Type B pancreatic cell (in vitro differentiated cells): ENCODE results near the gene SPDYC. TPM values are rescaled to one million over a fixed set of nuclear protein-coding genes. Genes with fewer than 3 reads are reported as not detected.

Experiments used
- DNase-seq: peaks from one replicate; pipeline ENCODE4 v3.0.0; 2021; ENCODE audit warnings: mixed read lengths; ENCODE audit not compliant: unreplicated experiment; ENCODE audit errors: extremely low spot score
- H3K27ac Mint-ChIP-seq: 2 replicates; pipeline ENCODE4 v1.8.0; 2021; ENCODE audit warnings: mild to moderate bottlenecking, mixed read lengths
- H3K27me3 Mint-ChIP-seq: 2 replicates; pipeline ENCODE4 v1.8.0; 2021; ENCODE audit warnings: mixed read lengths
- H3K36me3 Mint-ChIP-seq: 2 replicates; pipeline ENCODE4 v1.8.0; 2021; ENCODE audit warnings: mixed read lengths
- H3K4me1 Mint-ChIP-seq: one replicate; pipeline ENCODE4 v1.8.0; 2021; ENCODE audit warnings: mixed read lengths; ENCODE audit not compliant: unreplicated experiment
- H3K4me3 Mint-ChIP-seq: 2 replicates; pipeline ENCODE4 v1.8.0; 2021; ENCODE audit warnings: mild to moderate bottlenecking, mixed read lengths
- H3K9me3 Mint-ChIP-seq: 2 replicates; pipeline ENCODE4 v1.8.0; 2021; ENCODE audit warnings: mixed read lengths
- CTCF ChIP-seq: fragments of 200-600 bp; sonication (generic); conservative IDR thresholded peaks from 2 replicates; pipeline ENCODE4 v1.5.0; 2021; ENCODE audit warnings: antibody characterized with exemption, mild to moderate bottlenecking
- total RNA-seq: library from RNA; stranded (reverse); gene quantifications from 2 replicates; pipeline ENCODE4 v1.2.1, GENCODE V29; 2021; ENCODE audit warnings: low replicate concordance

Gene SPDYC
- total RNA-seq, 1 donor from 2014 or later = not detected

GRCh38 chr11:65214212-65214845, 44.3 kb downstream of the SPDYC start:
- no peaks in the 10 kb centered on the region for H3K9me3 Mint-ChIP-seq
- H3K36me3 Mint-ChIP-seq = peaks cover 5% of the 10 kb centered on the region
- no peaks in the 10 kb centered on the region for H3K27me3 Mint-ChIP-seq
- DNase-seq = no peak
- no peak overlapping the region for H3K4me3 Mint-ChIP-seq
- H3K4me1 Mint-ChIP-seq = peaks cover 14% of the 10 kb centered on the region
- no peak for TF ChIP-seq CTCF
- H3K27ac Mint-ChIP-seq = no peak overlapping the region

- peaks cover 21% of the 10 kb centered on the region for H3K4me1 Mint-ChIP-seq
Measured at GRCh38 chr11:65215441-65216076, 45.5 kb downstream of the SPDYC start.

GRCh38 chr11:65216830-65217229, 46.8 kb downstream of the SPDYC start:
- Mint-ChIP-seq H3K9me3 (no peaks in the 10 kb centered on the region), H3K27me3 (no peaks in the 10 kb centered on the region), H3K36me3 (peaks cover 5% of the 10 kb centered on the region), H3K4me3 (no peak overlapping the region), H3K27ac (no peak overlapping the region), H3K4me1 (peaks cover 21% of the 10 kb centered on the region)
- DNase-seq = peak; percentile 53
- peak; percentile 36 for TF ChIP-seq CTCF

More at GRCh38 chr11:65215441-65216076, 45.5 kb downstream of the SPDYC start:
- Mint-ChIP-seq H3K36me3 (peaks cover 5% of the 10 kb centered on the region), H3K27me3 (no peaks in the 10 kb centered on the region), H3K27ac (peak overlapping the region; percentile 34), H3K4me3 (peak overlapping the region; percentile 8), H3K9me3 (no peaks in the 10 kb centered on the region)
- DNase-seq = peak; percentile 62
- no peak for TF ChIP-seq CTCF

- Mint-ChIP-seq H3K9me3 (no peaks in the 10 kb centered on the region), H3K36me3 (peaks cover 5% of the 10 kb centered on the region), H3K4me3 (no peak overlapping the region), H3K4me1 (peaks cover 21% of the 10 kb centered on the region), H3K27ac (peak overlapping the region; percentile 64), H3K27me3 (no peaks in the 10 kb centered on the region)
- TF ChIP-seq CTCF = no peak
- no peak for DNase-seq
Measured at GRCh38 chr11:65217441-65218423, 47.7 kb downstream of the SPDYC start.

- Mint-ChIP-seq H3K4me3 (no peak overlapping the region), H3K36me3 (peaks cover 5% of the 10 kb centered on the region), H3K27me3 (no peaks in the 10 kb centered on the region), H3K9me3 (no peaks in the 10 kb centered on the region), H3K4me1 (peaks cover 19% of the 10 kb centered on the region), H3K27ac (peak overlapping the region; percentile 64)
- no peak for TF ChIP-seq CTCF
- no peak for DNase-seq
Measured at GRCh38 chr11:65218446-65218845, 48.4 kb downstream of the SPDYC start.
